ENCODE measurements around the gene IGSF3.
"Not testable (repeated sequence)": the region's sequence is repeated elsewhere in the genome, so short reads cannot be mapped to it uniquely, and the experiment has no call there.

IGSF3 gene

GRCh38 chr1:116627357-116627756 is 40.2 kb downstream of the IGSF3 start:
- not testable (repeated sequence) for DNase-seq

- DNase-seq = not testable (repeated sequence)
Measured at GRCh38 chr1:116626915-116627314, 40.6 kb downstream of the IGSF3 start.

- not testable (repeated sequence) for DNase-seq
Measured at GRCh38 chr1:116625155-116625554, 42.4 kb downstream of the IGSF3 start.

GRCh38 chr1:116624040-116624439 is 43.5 kb downstream of the IGSF3 start:
- no peak for DNase-seq

- not testable (repeated sequence) for DNase-seq
Measured at GRCh38 chr1:116622496-116622895, 45.0 kb downstream of the IGSF3 start.

GRCh38 chr1:116621756-116622155 is 45.8 kb downstream of the IGSF3 start:
- DNase-seq = not testable (repeated sequence)

- DNase-seq = not testable (repeated sequence)
Measured at GRCh38 chr1:116620392-116620791, 47.1 kb downstream of the IGSF3 start.

- DNase-seq = not testable (repeated sequence)
Measured at GRCh38 chr1:116619106-116619505, 48.4 kb downstream of the IGSF3 start.

GRCh38 chr1:116617808-116618207 is 49.7 kb downstream of the IGSF3 start:
- not testable (repeated sequence) for DNase-seq

- not testable (repeated sequence) for DNase-seq
Measured at GRCh38 chr1:116613825-116614224, 53.7 kb downstream of the IGSF3 start.

GRCh38 chr1:116609801-116610371 is 57.6 kb downstream of the IGSF3 start:
- DNase-seq = not testable (repeated sequence)

GRCh38 chr1:116608841-116609240 is 58.7 kb downstream of the IGSF3 start:
- DNase-seq = not testable (repeated sequence)

GRCh38 chr1:116608151-116608550 is 59.4 kb downstream of the IGSF3 start:
- not testable (repeated sequence) for DNase-seq

- DNase-seq = not testable (repeated sequence)
Measured at GRCh38 chr1:116607463-116607862, 60.1 kb downstream of the IGSF3 start.

- DNase-seq = peak; percentile 13
Measured at GRCh38 chr1:116606067-116606466, 61.5 kb downstream of the IGSF3 start.

GRCh38 chr1:116605315-116605714 is 62.2 kb downstream of the IGSF3 start:
- DNase-seq = no peak

GRCh38 chr1:116604408-116604807 is 63.1 kb downstream of the IGSF3 start:
- not testable (repeated sequence) for DNase-seq

GRCh38 chr1:116603646-116604045 is 63.9 kb downstream of the IGSF3 start:
- DNase-seq = not testable (repeated sequence)

- not testable (repeated sequence) for DNase-seq
Measured at GRCh38 chr1:116599369-116599768, 68.2 kb downstream of the IGSF3 start.

GRCh38 chr1:116598420-116599036 is 69.0 kb downstream of the IGSF3 start:
- not testable (repeated sequence) for DNase-seq

- not testable (repeated sequence) for DNase-seq
Measured at GRCh38 chr1:116597388-116597787, 70.1 kb downstream of the IGSF3 start.

- not testable (repeated sequence) for DNase-seq
Measured at GRCh38 chr1:116596742-116597307, 70.7 kb downstream of the IGSF3 start.

GRCh38 chr1:116595946-116596741 is 71.4 kb downstream of the IGSF3 start:
- DNase-seq = peak; percentile 59

Data from CD4-positive, alpha-beta T cell treated with Interleukin-10 for 1 hour (primary cell).